Body of pancreas (tissue), 4 donors: ENCODE results near the gene NAT8L.

Experiments
- POLR2A ChIP-seq, 3 donors: fragments of 450-650 bp; IDR thresholded peaks; one replicate each; pipeline ENCODE4 v1.6.1; 2016; ENCODE audit warnings: antibody characterized with exemption in 3 of 3, mild to moderate bottlenecking in 2 of 3
- TF ChIP-seq, protein P1 (sequence below), 7 experiments: fragments of 450-650 bp in 4 of 7; fragments of 200-600 bp in 3 of 7; sonication (generic) in 3 of 7; IDR thresholded peaks; one replicate each; pipeline ENCODE4 v1.5.1; 2016 to 2019; ENCODE audit warnings: antibody characterized with exemption in 7 of 7

DNA sequence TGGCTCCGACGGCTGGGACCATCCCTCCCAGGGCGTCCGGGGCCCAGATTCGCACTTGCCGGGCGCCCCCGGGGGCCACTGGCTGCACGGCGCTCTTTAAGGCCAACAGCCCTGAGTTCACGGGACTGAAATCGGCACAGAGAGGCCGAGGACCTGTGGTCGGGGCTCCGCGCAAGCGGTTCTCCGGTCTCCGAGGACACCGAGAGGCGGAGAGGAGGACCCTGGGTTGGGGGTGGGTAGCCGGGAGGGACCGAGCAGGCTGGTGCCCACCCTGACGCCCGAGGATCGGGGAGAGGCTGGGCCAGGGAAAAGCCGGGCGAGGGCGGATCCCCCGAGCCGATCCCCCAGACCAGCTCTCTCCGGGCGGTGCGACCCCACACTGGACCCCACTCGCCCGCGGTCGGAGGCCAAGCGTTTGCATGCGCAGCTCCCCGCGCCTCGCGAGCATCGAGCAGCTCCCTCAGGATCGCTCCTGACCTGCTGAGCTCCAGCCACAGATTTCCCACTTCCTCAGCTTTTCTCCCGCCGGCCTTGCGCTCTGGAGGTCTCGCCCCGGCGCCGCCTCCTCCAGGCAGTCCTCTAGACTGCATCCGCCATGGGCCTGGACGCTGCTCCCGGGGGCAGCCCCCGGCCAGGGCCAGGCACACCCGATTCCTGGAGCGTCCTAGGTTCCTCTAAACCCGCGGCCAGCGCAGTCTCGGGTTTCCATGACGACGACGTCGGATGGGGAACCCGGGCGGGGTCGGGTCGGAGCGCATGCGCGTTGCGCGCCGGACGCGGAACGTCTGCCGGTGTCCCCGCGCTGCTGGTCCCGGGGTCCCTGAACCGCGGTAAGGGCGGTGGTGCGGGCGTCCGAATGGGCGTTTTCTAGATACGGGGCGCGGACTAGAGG, 17.6 kb upstream of the NAT8L start:
- TF ChIP-seq, protein P1, sequence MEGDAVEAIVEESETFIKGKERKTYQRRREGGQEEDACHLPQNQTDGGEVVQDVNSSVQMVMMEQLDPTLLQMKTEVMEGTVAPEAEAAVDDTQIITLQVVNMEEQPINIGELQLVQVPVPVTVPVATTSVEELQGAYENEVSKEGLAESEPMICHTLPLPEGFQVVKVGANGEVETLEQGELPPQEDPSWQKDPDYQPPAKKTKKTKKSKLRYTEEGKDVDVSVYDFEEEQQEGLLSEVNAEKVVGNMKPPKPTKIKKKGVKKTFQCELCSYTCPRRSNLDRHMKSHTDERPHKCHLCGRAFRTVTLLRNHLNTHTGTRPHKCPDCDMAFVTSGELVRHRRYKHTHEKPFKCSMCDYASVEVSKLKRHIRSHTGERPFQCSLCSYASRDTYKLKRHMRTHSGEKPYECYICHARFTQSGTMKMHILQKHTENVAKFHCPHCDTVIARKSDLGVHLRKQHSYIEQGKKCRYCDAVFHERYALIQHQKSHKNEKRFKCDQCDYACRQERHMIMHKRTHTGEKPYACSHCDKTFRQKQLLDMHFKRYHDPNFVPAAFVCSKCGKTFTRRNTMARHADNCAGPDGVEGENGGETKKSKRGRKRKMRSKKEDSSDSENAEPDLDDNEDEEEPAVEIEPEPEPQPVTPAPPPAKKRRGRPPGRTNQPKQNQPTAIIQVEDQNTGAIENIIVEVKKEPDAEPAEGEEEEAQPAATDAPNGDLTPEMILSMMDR (IDR thresholded peaks at IDR 0.05), result no peak
- TF ChIP-seq POLR2A (IDR thresholded peaks at IDR 0.05), result peak in 2 of 3 donors; percentile 36 to 39
